Panc1 (cell line): ENCODE results near the gene GAS5. TPM values are rescaled to one million over a fixed set of nuclear protein-coding genes. Genes with fewer than 3 reads are reported as not detected.
A peak's percentile ranks its signal among the peaks of the same experiment; 100 is the strongest.

Experiments used
- ATAC-seq: fragments of 200-7000 bp; cut with Tn5 transposase; 2 replicates; pipeline ENCODE4 v1.9.1; 2020; ENCODE audit warnings: mild to moderate bottlenecking, moderate library complexity
- BruUV-seq: library from RNA; stranded (reverse); fragments of 400-500 nt; replicated peaks from 2 replicates; lab custom pipeline; 2021; lab: Mats Ljungman, UMichigan
- CTCF ChIA-PET: fragments of 300-600 bp; sonication (Branson Sonifier 250); formaldehyde crosslinking; loops from one replicate; lab custom pipeline; 2022; ENCODE audit warnings: antibody characterized with exemption; lab: Charles Lee
- POLR2A ChIA-PET: fragments of 300-600 bp; sonication (Branson Sonifier 250); formaldehyde crosslinking; loops from one replicate; lab custom pipeline; 2022; ENCODE audit warnings: antibody characterized with exemption; lab: Charles Lee
- DNase-seq: peaks from one replicate; pipeline ENCODE4 v3.0.0-alpha.2; 2010; ENCODE audit warnings: low read depth, low spot score
- H3K27ac ChIP-seq: 2 replicates; pipeline ENCODE4 v1.5.1; 2011; ENCODE audit warnings: mild to moderate bottlenecking, low read length, inconsistent platforms
- H3K27me3 ChIP-seq: fragments of 200-500 bp; sonication (Bioruptor generic); 2 replicates; pipeline ENCODE4 v1.6.0; 2014; ENCODE audit warnings: low read length, inconsistent platforms; ENCODE audit not compliant: control insufficient read depth, insufficient read depth
- H3K36me3 ChIP-seq: fragments of 200-500 bp; sonication (Bioruptor generic); 2 replicates; pipeline ENCODE4 v1.5.1; 2014; ENCODE audit warnings: inconsistent platforms, mild to moderate bottlenecking, low read length, moderate library complexity; ENCODE audit not compliant: control insufficient read depth, insufficient read depth
- H3K4me1 ChIP-seq: 2 replicates; pipeline ENCODE4 v1.5.1; 2011; ENCODE audit warnings: inconsistent platforms, mild to moderate bottlenecking, low read length, moderate library complexity; ENCODE audit not compliant: control insufficient read depth, insufficient read depth
- H3K4me3 ChIP-seq, 2 experiments: 2 replicates each; pipeline ENCODE4 v1.5.1; 2011 to 2012; ENCODE audit warnings: low read depth in 2 of 2, low read length in 2 of 2, mild to moderate bottlenecking in 2 of 2, inconsistent platforms in 1 of 2, moderate library complexity in 1 of 2
- H3K9me3 ChIP-seq: fragments of 200-500 bp; sonication (Bioruptor generic); 2 replicates; pipeline ENCODE4 v1.5.1; 2014; ENCODE audit warnings: low read depth, mild to moderate bottlenecking, inconsistent platforms, low read length, moderate library complexity; ENCODE audit not compliant: control insufficient read depth, insufficient read depth
- POLR2AphosphoS5 ChIP-seq: IDR thresholded peaks from 2 replicates; pipeline ENCODE4 v1.6.1; 2012; ENCODE audit warnings: mild to moderate bottlenecking, low read depth, low read length, moderate library complexity
- SIN3A ChIP-seq: IDR thresholded peaks from 2 replicates; pipeline ENCODE4 v1.6.1; 2012; ENCODE audit warnings: low read depth, mild to moderate bottlenecking, low read length, moderate library complexity, borderline replicate concordance; ENCODE audit not compliant: insufficient read depth
- TCF7L2 ChIP-seq: IDR thresholded peaks from 2 replicates; pipeline ENCODE4 v1.6.1; 2011; ENCODE audit warnings: mild to moderate bottlenecking, low read depth, low read length, inconsistent platforms
- in situ Hi-C: cut with HindIII; loops from 2 replicates; pipeline ENCODE4 v1.10.0; 2016; ENCODE audit warnings: low sequenced_read_pairs, low pct_unique_long_range_greater_than_20kb
- intact Hi-C: fragments of 100-400 bp; cut with micrococcal nuclease; formaldehyde crosslinking; loops from one replicate; pipeline ENCODE4 v1.10.0; 2022; ENCODE audit not compliant: unreplicated experiment
- total RNA-seq: library from RNA; stranded (reverse); gene quantifications from one replicate; pipeline ENCODE4 v1.2.1, GENCODE V29; 2021; ENCODE audit not compliant: unreplicated experiment
- TF ChIP-seq, protein P1 (sequence below): fragments of 450-650 bp; IDR thresholded peaks from 2 replicates; pipeline ENCODE4 v1.5.1; 2017; ENCODE audit warnings: mild to moderate bottlenecking
- TF ChIP-seq, protein P2 (sequence below), 2 experiments: IDR thresholded peaks; 2 replicates each; pipeline ENCODE4 v1.6.1; 2011 to 2012; ENCODE audit warnings: low read depth in 2 of 2, control low read depth in 1 of 2, low read length in 1 of 2, mild to moderate bottlenecking in 1 of 2, moderate library complexity in 1 of 2; ENCODE audit not compliant: insufficient read depth in 1 of 2

GAS5 gene
- total RNA-seq, 1 experiment from 2014 or later = 236 TPM

DNA sequence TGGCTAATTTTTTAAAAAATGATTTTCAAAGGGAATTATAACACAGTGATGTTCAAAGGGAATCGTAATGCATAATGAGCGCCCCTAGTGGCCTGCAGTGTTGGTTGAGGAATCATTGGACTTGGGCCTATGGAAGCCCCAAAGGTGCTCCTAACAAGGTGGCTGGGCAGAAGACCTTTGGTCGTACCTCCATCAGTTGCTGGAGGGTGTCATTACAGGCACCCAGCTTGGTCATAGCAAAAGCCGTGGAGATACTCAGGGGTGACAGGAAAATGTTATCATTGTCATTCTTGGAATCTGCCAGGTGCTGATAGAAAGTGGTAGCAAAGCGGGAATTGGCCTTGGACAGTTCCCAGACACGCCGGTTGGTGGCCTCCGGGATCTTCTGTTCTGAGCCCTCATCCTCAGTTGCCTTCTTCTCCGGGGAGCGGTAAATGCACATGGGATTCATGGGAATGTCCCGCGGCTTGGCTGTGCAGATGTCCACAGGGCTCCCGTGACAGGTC is 46.6 kb upstream of the GAS5 start:
- Histone ChIP-seq H3K9me3 (no peaks in the 10 kb centered on the region), H3K27me3 (no peaks in the 10 kb centered on the region), H3K4me3 (no peak overlapping the region), H3K36me3 (no peaks in the 10 kb centered on the region), H3K4me1 (no peaks in the 10 kb centered on the region), H3K27ac (no peak overlapping the region)
- peak; percentile 83 for ATAC-seq
- no TSS peak for BruUV-seq
- intact Hi-C loops (no loop called here), in situ Hi-C loops (no loop called here)
- TF ChIP-seq, protein P1, sequence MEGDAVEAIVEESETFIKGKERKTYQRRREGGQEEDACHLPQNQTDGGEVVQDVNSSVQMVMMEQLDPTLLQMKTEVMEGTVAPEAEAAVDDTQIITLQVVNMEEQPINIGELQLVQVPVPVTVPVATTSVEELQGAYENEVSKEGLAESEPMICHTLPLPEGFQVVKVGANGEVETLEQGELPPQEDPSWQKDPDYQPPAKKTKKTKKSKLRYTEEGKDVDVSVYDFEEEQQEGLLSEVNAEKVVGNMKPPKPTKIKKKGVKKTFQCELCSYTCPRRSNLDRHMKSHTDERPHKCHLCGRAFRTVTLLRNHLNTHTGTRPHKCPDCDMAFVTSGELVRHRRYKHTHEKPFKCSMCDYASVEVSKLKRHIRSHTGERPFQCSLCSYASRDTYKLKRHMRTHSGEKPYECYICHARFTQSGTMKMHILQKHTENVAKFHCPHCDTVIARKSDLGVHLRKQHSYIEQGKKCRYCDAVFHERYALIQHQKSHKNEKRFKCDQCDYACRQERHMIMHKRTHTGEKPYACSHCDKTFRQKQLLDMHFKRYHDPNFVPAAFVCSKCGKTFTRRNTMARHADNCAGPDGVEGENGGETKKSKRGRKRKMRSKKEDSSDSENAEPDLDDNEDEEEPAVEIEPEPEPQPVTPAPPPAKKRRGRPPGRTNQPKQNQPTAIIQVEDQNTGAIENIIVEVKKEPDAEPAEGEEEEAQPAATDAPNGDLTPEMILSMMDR = peak; percentile 86
- no peak for TF ChIP-seq SIN3A
- POLR2A ChIA-PET = no interaction called here
- DNase-seq = peak; percentile 10
- CTCF ChIA-PET = no interaction called here

DNA sequence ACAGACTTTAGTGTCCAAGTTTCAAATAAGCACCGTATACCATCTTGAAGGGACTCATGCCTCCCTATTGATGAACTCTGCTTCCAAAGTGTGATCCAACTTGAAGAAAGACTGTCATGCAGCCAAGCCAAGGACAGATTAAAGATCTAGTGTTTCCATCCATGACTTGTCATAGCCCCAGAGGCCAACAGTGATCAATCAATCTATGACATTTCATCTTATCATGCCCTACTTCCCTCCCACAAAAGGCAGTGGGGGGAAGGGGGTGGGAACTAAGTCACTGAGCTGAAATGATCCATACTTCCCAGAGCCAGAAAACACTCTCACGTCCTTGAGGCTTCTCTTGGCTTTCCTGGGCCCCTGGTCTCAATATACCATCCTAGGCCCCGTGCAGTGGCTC is 45.3 kb upstream of the GAS5 start:
- CTCF ChIA-PET = no interaction called here
- BruUV-seq = no TSS peak
- in situ Hi-C loops = no loop called here

More for the DNA sequence above, 45.3 kb upstream of the GAS5 start:
- TF ChIP-seq SIN3A (no peak), TCF7L2 (no peak), POLR2AphosphoS5 (no peak)
- TF ChIP-seq, protein P1 = no peak
- TF ChIP-seq, protein P2, sequence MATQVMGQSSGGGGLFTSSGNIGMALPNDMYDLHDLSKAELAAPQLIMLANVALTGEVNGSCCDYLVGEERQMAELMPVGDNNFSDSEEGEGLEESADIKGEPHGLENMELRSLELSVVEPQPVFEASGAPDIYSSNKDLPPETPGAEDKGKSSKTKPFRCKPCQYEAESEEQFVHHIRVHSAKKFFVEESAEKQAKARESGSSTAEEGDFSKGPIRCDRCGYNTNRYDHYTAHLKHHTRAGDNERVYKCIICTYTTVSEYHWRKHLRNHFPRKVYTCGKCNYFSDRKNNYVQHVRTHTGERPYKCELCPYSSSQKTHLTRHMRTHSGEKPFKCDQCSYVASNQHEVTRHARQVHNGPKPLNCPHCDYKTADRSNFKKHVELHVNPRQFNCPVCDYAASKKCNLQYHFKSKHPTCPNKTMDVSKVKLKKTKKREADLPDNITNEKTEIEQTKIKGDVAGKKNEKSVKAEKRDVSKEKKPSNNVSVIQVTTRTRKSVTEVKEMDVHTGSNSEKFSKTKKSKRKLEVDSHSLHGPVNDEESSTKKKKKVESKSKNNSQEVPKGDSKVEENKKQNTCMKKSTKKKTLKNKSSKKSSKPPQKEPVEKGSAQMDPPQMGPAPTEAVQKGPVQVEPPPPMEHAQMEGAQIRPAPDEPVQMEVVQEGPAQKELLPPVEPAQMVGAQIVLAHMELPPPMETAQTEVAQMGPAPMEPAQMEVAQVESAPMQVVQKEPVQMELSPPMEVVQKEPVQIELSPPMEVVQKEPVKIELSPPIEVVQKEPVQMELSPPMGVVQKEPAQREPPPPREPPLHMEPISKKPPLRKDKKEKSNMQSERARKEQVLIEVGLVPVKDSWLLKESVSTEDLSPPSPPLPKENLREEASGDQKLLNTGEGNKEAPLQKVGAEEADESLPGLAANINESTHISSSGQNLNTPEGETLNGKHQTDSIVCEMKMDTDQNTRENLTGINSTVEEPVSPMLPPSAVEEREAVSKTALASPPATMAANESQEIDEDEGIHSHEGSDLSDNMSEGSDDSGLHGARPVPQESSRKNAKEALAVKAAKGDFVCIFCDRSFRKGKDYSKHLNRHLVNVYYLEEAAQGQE (IDR thresholded peaks at IDR 0.05; ENCODE audit: insufficient read depth in 1 of 2, low read depth in 2 of 2, low read length in 1 of 2) = no peak
- Histone ChIP-seq H3K27me3 (no peaks in the 10 kb centered on the region), H3K27ac (no peak overlapping the region), H3K4me1 (no peaks in the 10 kb centered on the region), H3K36me3 (no peaks in the 10 kb centered on the region), H3K4me3 (no peak overlapping the region), H3K9me3 (no peaks in the 10 kb centered on the region)
- POLR2A ChIA-PET = no interaction called here
- ATAC-seq (no peak), DNase-seq (no peak)
- intact Hi-C loops = no loop called here
